Coronary artery (tissue), 2 donors: Measurements from ENCODE around the gene BPIFA1.

ENCODE experiments used
- DNase-seq: peaks from one replicate; pipeline ENCODE4 v3.0.0-alpha.2; 2017; ENCODE audit warnings: low spot score
- H3K27ac ChIP-seq, 2 donors: fragments of 200-600 bp; sonication (generic); one replicate each; pipeline ENCODE4 v1.5.1; 2016 to 2019
- H3K4me3 ChIP-seq: fragments of 200-600 bp; sonication (generic); 2 replicates; pipeline ENCODE4 v1.5.1; 2016; ENCODE audit warnings: mild to moderate bottlenecking, moderate library complexity
- CTCF ChIP-seq: fragments of 200-600 bp; sonication (generic); IDR thresholded peaks from one replicate; pipeline ENCODE4 v1.5.1; 2019; ENCODE audit warnings: antibody characterized with exemption

BPIFA1 gene

GRCh38 chr20:33251496-33251895 is 15.7 kb downstream of the BPIFA1 start:
- Histone ChIP-seq H3K27ac (no peak overlapping the region), H3K4me3 (no peak overlapping the region)
- DNase-seq, result no peak
- TF ChIP-seq CTCF, result no peak

DNA sequence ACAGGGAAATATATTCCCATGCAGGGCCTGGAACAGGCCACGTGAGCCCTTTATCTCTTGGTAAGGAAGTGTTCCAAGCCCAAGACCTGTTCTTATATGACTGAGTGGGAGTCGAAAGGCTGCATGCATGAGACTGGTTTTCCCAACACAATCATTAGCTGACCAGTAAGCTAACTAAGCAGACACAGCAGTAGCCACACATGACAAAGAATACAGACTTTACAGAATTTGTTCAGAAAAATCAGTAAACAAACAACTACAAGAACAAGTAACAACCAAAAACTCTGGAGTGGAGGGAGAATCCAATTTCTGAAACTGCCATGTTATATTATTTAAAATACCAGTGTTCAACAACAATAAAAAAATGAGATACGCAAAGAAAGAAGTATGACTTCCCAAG is 16.7 kb downstream of the BPIFA1 start:
- no peak for TF ChIP-seq CTCF
- H3K4me3 ChIP-seq, result no peak overlapping the region
- no peak for DNase-seq

DNA sequence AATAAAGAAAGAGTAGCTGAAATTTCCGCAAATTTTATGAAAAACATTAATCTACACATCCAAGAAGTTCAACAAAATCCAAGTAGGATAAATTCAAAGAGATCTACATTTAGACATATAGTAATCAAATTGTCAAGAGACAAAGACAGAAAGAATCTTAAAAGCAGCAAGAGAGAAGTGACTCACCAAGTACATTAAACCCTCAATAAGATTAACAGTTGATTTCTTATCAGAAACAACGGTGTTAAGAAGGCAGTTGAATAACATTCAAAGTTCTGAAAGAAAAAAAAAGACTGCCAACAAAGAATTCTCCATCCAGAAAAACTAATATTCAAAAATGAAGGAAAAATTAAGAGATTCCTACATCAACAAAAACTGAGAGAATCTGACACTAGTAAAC is 19.2 kb downstream of the BPIFA1 start:
- DNase-seq, result no peak
- Histone ChIP-seq H3K27ac (no peak overlapping the region), H3K4me3 (no peak overlapping the region)
- no peak for TF ChIP-seq CTCF

More for the DNA sequence above, 16.7 kb downstream of the BPIFA1 start:
- H3K27ac ChIP-seq, result no peak overlapping the region

DNA sequence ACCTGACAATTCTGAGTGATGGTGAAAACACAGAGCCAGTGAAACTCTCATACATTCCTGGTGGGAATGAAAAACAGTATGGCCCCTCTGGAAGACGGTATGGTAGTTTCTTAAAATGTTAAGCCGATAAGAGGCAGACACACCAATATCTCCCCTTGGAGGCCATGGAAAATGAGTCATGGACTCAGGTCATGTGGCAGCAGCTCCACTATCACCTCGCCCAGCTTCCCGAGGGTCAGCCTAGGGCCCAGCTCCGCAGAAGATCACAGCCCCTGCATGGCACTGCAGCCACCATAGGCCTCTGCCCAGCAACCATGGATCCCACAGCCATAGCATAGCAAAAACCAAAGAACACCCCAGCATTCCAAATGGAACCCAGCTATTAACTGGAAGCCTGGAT is 21.4 kb downstream of the BPIFA1 start:
- no peak for TF ChIP-seq CTCF
- no peak for DNase-seq
- no peak overlapping the region for H3K4me3 ChIP-seq
- no peak overlapping the region for H3K27ac ChIP-seq

- TF ChIP-seq CTCF, result no peak
- H3K27ac ChIP-seq, result no peak overlapping the region
- H3K4me3 ChIP-seq, result no peak overlapping the region
- no peak for DNase-seq
Observed at GRCh38 chr20:33259371-33259770, 23.6 kb downstream of the BPIFA1 start.

DNA sequence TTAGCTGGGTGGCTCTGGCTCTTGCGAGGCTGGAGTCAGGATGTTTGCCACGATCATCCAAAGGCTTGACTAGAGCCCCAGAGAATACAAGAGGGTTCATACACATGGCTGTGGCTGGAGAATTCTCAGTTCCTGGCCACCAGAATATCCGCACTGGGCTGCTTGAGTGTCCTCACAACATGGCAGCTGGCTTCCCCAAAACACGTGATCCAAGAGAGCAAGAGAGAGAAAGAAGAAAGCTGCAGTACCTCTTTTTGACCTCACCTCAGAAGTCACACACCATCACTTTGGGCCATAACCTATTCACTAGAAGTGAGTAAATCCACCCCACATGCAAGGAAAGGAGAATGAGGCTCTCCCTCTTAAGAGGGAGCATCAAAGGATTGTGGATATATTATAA is 25.7 kb downstream of the BPIFA1 start:
- Histone ChIP-seq H3K27ac (no peak overlapping the region), H3K4me3 (no peak overlapping the region)

DNA sequence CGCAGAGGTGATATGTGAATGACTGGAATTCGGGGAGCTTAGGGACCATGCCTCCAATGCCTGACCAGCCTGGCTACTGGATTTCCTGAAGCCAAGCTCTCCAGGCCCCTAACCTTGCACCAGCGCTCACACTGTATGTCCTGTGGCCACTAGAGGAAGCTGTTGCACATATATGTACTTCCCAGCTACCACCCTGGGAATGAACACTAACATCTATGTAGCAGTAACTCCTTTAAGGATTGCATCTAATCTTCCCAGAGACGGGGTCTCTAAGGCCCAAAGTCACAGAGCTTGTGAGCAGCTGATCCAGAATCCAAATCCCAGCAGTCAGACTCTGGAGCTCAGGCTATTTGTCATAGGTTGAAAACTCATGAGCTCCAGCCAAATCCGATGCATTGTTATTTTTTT is 26.9 kb downstream of the BPIFA1 start:
- H3K4me3 ChIP-seq, result no peak overlapping the region
- TF ChIP-seq CTCF, result no peak
- DNase-seq, result no peak
- no peak overlapping the region for H3K27ac ChIP-seq

More for the DNA sequence above, 25.7 kb downstream of the BPIFA1 start:
- TF ChIP-seq CTCF, result no peak
- DNase-seq, result no peak
